DND-41 (cell line): ENCODE measurements around the gene OLIG1.

ENCODE experiments used
- ATAC-seq: fragments of 200-7000 bp; cut with Tn5 transposase; 3 replicates; pipeline ENCODE4 v1.9.1; 2021; ENCODE audit warnings: low read depth; ENCODE audit not compliant: insufficient read depth
- DNase-seq: peaks from one replicate; pipeline ENCODE4 v3.0.0-alpha.2; 2020
- H2AFZ ChIP-seq: 2 replicates; pipeline ENCODE4 v1.6.0; 2012; ENCODE audit warnings: low read depth, low read length
- H3K27ac ChIP-seq: 2 replicates; pipeline ENCODE4 v1.5.1; 2012; ENCODE audit warnings: low read length, inconsistent platforms
- H3K27me3 ChIP-seq: fragments of 200-600 bp; sonication (generic); 2 replicates; pipeline ENCODE4 v1.6.0; 2012; ENCODE audit warnings: low read length, mild to moderate bottlenecking, inconsistent platforms; ENCODE audit not compliant: insufficient read depth, poor library complexity
- H3K36me3 ChIP-seq: 2 replicates; pipeline ENCODE4 v1.5.1; 2012; ENCODE audit warnings: low read length, inconsistent platforms; ENCODE audit not compliant: insufficient read depth
- H3K4me1 ChIP-seq: 2 replicates; pipeline ENCODE4 v1.5.1; 2012; ENCODE audit warnings: mild to moderate bottlenecking, low read length; ENCODE audit not compliant: insufficient read depth
- H3K4me2 ChIP-seq: 2 replicates; pipeline ENCODE4 v1.6.0; 2012; ENCODE audit warnings: mild to moderate bottlenecking, moderate library complexity, low read length, inconsistent platforms; ENCODE audit not compliant: insufficient read depth
- H3K4me3 ChIP-seq, 2 experiments: fragments of 200-600 bp in 1 of 2; shearing (Covaris generic) in 1 of 2; 2 replicates each; pipeline ENCODE4 v1.5.1; 2012 to 2016; ENCODE audit warnings: inconsistent platforms in 2 of 2, low read length in 2 of 2, mild to moderate bottlenecking in 2 of 2, low read depth in 1 of 2, moderate library complexity in 1 of 2
- H3K79me2 ChIP-seq: 2 replicates; pipeline ENCODE4 v1.6.0; 2012; ENCODE audit warnings: low read length, inconsistent platforms; ENCODE audit not compliant: insufficient read depth
- H3K9ac ChIP-seq: 2 replicates; pipeline ENCODE4 v1.6.0; 2012; ENCODE audit warnings: low read depth, mild to moderate bottlenecking, inconsistent platforms, low read length, moderate library complexity
- H3K9me3 ChIP-seq: 2 replicates; pipeline ENCODE4 v1.5.1; 2012; ENCODE audit warnings: low read length, moderate library complexity, mild to moderate bottlenecking, inconsistent platforms; ENCODE audit not compliant: insufficient read depth, severe bottlenecking
- H4K20me1 ChIP-seq: 2 replicates; pipeline ENCODE4 v1.6.0; 2012; ENCODE audit warnings: low read length; ENCODE audit not compliant: insufficient read depth
- CTCF ChIP-seq: IDR thresholded peaks from 2 replicates; pipeline ENCODE4 v1.5.1; 2012; ENCODE audit warnings: borderline replicate concordance, low read length, moderate library complexity, mild to moderate bottlenecking; ENCODE audit not compliant: poor library complexity, severe bottlenecking; ENCODE audit errors: extremely low read depth
- EZH2 ChIP-seq: IDR thresholded peaks from 3 replicates; pipeline ENCODE4 v1.6.1; 2012; ENCODE audit warnings: borderline replicate concordance, low read depth, mild to moderate bottlenecking, moderate library complexity, low read length, inconsistent platforms; ENCODE audit not compliant: severe bottlenecking

The OLIG1 gene

GRCh38 chr21:33039536-33039935 lies 30.4 kb upstream of the OLIG1 start:
- Histone ChIP-seq H3K79me2 (no peaks in the 10 kb centered on the region), H3K4me2 (no peak overlapping the region), H3K4me1 (peaks cover 9% of the 10 kb centered on the region), H3K9me3 (no peaks in the 10 kb centered on the region), H3K27ac (no peak overlapping the region), H2AFZ (no peak overlapping the region), H3K4me3 (no peak overlapping the region), H3K36me3 (no peaks in the 10 kb centered on the region), H3K9ac (no peak overlapping the region), H3K27me3 (no peaks in the 10 kb centered on the region), H4K20me1 (no peaks in the 10 kb centered on the region)
- no peak for DNase-seq
- ATAC-seq: no peak
- TF ChIP-seq EZH2 (no peak), CTCF (no peak)

DNA sequence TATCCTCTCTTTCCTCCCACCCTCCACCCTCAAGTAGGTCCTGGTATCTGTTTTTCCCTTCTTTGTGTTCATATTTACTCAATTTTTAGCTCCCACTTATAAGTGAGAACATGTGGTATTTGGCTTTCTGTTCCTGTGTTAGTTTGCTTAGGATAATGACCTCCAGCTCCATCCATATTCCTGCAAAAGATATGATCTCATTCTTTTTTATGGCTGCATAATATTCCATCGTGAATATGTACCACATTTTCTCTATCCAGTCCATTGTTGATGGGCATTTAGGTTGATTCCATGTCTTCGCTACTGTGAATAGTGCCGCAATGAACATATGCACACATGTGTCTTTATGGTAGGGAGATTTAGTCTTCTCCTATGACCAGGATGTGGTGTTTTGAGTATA lies 29.7 kb upstream of the OLIG1 start:
- no peaks in the 10 kb centered on the region for H3K36me3 ChIP-seq
- H2AFZ ChIP-seq: no peak overlapping the region
- no peak overlapping the region for H3K27ac ChIP-seq
- no peaks in the 10 kb centered on the region for H4K20me1 ChIP-seq
- peaks cover 9% of the 10 kb centered on the region for H3K4me1 ChIP-seq
- no peak overlapping the region for H3K9ac ChIP-seq
- H3K4me3 ChIP-seq: no peak overlapping the region
- H3K4me2 ChIP-seq: no peak overlapping the region
- no peak for DNase-seq
- no peaks in the 10 kb centered on the region for H3K9me3 ChIP-seq
- no peak for ATAC-seq
- no peaks in the 10 kb centered on the region for H3K27me3 ChIP-seq
- TF ChIP-seq EZH2: no peak
- no peak for TF ChIP-seq CTCF
- no peaks in the 10 kb centered on the region for H3K79me2 ChIP-seq

DNA sequence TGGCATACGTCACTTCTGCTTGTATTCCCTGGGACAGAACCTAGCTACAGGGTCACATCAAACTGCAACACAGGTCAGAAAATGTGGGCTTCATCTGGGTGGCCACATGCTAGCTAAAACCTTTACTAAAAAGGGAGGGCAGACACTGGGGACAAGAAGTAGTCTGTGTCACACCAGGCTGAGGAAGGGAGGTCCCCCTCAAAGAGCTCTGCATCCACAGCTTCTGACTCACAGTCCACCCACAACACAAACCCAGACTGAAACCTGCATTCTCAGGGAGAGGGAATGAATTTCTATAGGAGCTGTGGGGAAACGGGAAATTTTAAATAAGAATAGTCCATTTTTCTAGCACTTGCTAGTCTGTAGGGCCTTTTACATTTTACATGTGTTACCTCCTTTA lies 28.0 kb upstream of the OLIG1 start:
- Histone ChIP-seq H3K27ac (no peak overlapping the region), H3K79me2 (no peaks in the 10 kb centered on the region), H3K36me3 (no peaks in the 10 kb centered on the region), H3K9me3 (no peaks in the 10 kb centered on the region), H3K4me3 (no peak overlapping the region), H3K4me2 (no peak overlapping the region), H3K27me3 (no peaks in the 10 kb centered on the region), H3K9ac (no peak overlapping the region), H4K20me1 (no peaks in the 10 kb centered on the region), H3K4me1 (no peaks in the 10 kb centered on the region), H2AFZ (no peak overlapping the region)
- TF ChIP-seq CTCF: no peak
- no peak for TF ChIP-seq EZH2
- no peak for DNase-seq
- no peak for ATAC-seq

GRCh38 chr21:33042812-33043211 lies 27.1 kb upstream of the OLIG1 start:
- Histone ChIP-seq H3K9me3 (no peaks in the 10 kb centered on the region), H4K20me1 (no peaks in the 10 kb centered on the region), H3K27ac (no peak overlapping the region), H3K4me2 (no peak overlapping the region), H2AFZ (no peak overlapping the region), H3K27me3 (no peaks in the 10 kb centered on the region), H3K79me2 (no peaks in the 10 kb centered on the region), H3K4me3 (no peak overlapping the region), H3K9ac (no peak overlapping the region), H3K4me1 (no peaks in the 10 kb centered on the region), H3K36me3 (no peaks in the 10 kb centered on the region)
- ATAC-seq (no peak), DNase-seq (no peak)
- TF ChIP-seq EZH2 (no peak), CTCF (no peak)
